ENCODE measurements around the gene INPP5A.

INPP5A gene

GRCh38 chr10:132634241-132634946, 96.8 kb downstream of the INPP5A start:
- DNase-seq: no peak

GRCh38 chr10:132634947-132635271, 97.3 kb downstream of the INPP5A start:
- DNase-seq: no peak

GRCh38 chr10:132636358-132636757, 98.8 kb downstream of the INPP5A start:
- DNase-seq: no peak

GRCh38 chr10:132637477-132638129, 100.0 kb downstream of the INPP5A start:
- DNase-seq: peak; percentile 67

- DNase-seq: no peak
These were observed 100.5 kb downstream of the INPP5A start for GRCh38 chr10:132638130-132638515.

GRCh38 chr10:132639470-132639869, 101.9 kb downstream of the INPP5A start:
- DNase-seq: no peak

- no peak for DNase-seq
These were observed 102.9 kb downstream of the INPP5A start for GRCh38 chr10:132640326-132641125.

GRCh38 chr10:132641401-132641800, 103.8 kb downstream of the INPP5A start:
- no peak for DNase-seq

GRCh38 chr10:132641966-132642731, 104.6 kb downstream of the INPP5A start:
- DNase-seq: no peak

- DNase-seq: no peak
These were observed 105.1 kb downstream of the INPP5A start for GRCh38 chr10:132642732-132643008.

GRCh38 chr10:132643709-132644526, 106.3 kb downstream of the INPP5A start:
- no peak for DNase-seq

- no peak for DNase-seq
These were observed 107.1 kb downstream of the INPP5A start for GRCh38 chr10:132644527-132645246.

- no peak for DNase-seq
These were observed 107.6 kb downstream of the INPP5A start for GRCh38 chr10:132645247-132645530.

GRCh38 chr10:132645630-132646442, 108.2 kb downstream of the INPP5A start:
- no peak for DNase-seq

- DNase-seq: no peak
These were observed 109.0 kb downstream of the INPP5A start for GRCh38 chr10:132646443-132647097.

- no peak for DNase-seq
These were observed 109.8 kb downstream of the INPP5A start for GRCh38 chr10:132647424-132647823.

GRCh38 chr10:132648072-132648850, 110.7 kb downstream of the INPP5A start:
- DNase-seq: no peak

- DNase-seq: no peak
These were observed 111.4 kb downstream of the INPP5A start for GRCh38 chr10:132648851-132649528.

Data from fibroblast of skin of right biceps (primary cell).